Measurements from ENCODE around the gene SOX18.
"Not testable (repeated sequence)": the region's sequence is repeated elsewhere in the genome, so short reads cannot be mapped to it uniquely, and the experiment has no call there.

The SOX18 gene

DNA sequence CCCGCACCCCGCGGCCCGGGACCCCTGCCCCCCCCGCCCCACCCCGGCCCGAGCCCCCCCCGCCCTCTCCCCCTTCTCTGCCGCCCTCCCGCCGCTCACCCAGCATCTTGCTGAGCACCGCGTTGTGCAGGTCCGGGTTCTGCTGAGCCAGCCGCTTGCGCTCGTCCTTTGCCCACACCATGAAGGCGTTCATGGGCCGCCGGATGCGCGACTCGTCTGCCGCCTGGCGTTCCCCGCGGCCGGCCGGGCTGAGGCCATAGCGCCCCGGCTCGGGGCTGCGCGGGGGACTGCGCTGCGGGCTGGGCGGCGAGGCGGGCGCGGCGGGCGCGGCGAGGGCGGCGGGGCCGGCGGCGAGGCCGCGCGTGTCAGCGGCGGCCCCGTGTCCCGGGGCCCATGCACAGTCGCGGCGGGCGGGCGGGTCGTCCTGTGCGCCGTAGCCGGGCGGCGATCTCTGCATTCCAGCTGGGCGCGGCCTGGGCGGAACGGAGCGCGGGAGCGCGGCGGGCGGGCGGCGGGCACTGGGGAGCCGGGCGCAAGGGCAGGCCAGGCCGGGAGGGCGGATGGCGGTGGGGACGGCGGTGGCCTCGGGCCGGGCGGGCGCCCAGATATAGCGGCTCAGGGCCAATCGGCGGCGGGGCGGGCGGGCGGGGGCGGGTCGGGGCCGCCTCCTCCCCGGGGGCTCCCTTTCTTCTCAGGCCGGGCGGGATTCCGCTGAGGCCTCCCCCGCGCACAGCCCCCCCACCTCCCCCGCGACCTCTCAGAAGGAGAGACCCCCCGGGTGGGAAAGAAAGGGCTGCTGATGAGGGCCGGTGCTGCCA lies at the start of gene SOX18:
TSS of gene SOX18 (minus strand) at position 580 of the 818 bp plus-strand sequence. CDS start at position 457, 123 bp downstream.
- FAIRE-seq = no peak

DNA sequence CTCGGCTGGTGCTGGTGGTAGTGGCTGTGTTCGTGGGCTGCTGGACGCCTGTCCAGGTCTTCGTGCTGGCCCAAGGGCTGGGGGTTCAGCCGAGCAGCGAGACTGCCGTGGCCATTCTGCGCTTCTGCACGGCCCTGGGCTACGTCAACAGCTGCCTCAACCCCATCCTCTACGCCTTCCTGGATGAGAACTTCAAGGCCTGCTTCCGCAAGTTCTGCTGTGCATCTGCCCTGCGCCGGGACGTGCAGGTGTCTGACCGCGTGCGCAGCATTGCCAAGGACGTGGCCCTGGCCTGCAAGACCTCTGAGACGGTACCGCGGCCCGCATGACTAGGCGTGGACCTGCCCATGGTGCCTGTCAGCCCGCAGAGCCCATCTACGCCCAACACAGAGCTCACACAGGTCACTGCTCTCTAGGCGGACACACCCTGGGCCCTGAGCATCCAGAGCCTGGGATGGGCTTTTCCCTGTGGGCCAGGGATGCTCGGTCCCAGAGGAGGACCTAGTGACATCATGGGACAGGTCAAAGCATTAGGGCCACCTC lies 49.1 kb upstream of the SOX18 start:
- FAIRE-seq = no peak

- no peak for FAIRE-seq
Measured at GRCh38 chr20:64096535-64096934, 47.1 kb upstream of the SOX18 start.

DNA sequence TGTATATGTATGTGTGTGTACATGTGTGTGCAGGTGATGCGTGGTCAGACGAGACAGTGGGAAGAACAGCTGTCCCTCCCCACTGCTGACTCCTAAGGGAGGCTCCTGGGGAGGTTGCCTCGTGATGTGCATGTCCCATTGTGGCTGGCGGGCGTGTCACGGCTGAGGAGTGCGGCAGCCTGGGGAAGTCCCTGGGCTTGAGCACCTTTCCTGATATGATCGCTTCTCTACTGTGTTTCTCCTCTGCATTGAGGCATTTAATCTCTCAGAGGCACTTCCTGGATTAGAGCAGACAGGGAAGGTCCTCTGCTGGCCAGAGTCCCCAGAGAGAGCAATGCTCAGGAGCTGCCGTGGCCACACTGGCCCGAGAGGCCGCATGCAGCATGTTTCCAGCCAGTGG lies 46.5 kb upstream of the SOX18 start:
- FAIRE-seq = no peak

GRCh38 chr20:64095455-64095854 lies 46.0 kb upstream of the SOX18 start:
- FAIRE-seq = no peak

DNA sequence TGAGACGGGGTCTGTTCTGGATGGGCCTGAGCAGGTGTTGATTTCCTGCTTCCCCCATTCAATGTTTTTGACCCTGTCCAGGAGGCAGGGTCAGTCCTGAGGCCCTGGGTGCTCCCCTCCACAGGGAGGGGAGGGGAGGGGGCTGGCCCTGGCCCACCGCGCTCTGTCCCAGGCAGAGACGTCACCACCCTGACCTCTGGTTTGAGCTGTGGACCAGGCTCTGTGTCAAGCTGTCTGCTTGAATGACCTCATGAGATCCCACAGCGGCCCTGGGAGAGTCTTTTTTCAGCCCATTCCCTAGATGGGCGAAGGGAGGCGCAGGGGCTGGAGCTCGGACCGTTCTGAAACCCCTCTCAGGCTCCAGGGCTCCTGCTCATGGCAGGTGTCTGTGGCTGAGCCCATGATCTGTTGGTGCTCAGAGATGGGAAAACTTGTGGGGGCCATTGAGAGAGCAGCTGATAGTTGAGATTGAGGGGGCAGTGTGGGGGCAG lies 43.6 kb upstream of the SOX18 start:
- FAIRE-seq = no peak

GRCh38 chr20:64092258-64093012 lies 43.0 kb upstream of the SOX18 start:
- no peak for FAIRE-seq

GRCh38 chr20:64091770-64092169 lies 42.3 kb upstream of the SOX18 start:
- FAIRE-seq = no peak

GRCh38 chr20:64091340-64091739 lies 41.9 kb upstream of the SOX18 start:
- no peak for FAIRE-seq

DNA sequence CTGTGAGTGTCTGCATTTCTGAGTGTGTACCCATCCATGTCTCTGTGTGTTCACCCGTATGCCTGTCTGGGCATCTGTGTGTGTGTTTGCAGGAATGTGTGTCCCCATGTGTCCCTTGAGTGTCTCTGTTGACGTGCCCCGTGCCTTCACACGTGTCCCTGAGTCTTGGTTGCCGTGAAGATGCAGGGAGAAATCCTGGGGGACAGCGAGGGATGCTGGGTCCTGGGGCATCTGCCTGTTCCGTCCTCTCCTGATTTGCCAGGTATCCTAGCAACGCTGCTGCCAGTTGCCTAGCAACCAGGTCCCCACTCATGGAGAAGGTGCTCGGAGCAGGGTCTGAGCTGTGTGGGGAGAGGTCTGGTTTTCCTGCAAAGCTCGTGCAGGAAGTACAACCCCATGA lies 40.7 kb upstream of the SOX18 start:
- no peak for FAIRE-seq

DNA sequence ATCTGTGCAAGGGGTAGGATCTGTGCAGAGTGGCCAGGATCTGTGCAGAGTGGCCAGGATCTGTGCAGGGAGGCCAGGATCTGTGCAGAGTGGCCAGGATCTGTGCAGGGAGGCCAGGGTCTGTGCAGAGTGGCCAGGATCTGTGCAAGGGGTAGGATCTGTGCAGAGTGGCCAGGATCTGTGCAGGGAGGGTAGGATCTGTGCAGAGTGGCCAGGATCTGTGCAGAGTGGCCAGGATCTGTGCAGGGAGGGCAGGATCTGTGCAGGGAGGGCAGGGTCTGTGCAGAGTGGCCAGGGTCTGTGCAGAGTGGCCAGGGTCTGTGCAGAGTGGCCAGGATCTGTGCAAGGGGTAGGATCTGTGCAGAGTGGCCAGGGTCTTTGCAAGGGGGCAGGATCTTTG lies 39.1 kb upstream of the SOX18 start:
- FAIRE-seq = not testable (repeated sequence)

GRCh38 chr20:64087226-64087825 lies 37.9 kb upstream of the SOX18 start:
- not testable (repeated sequence) for FAIRE-seq

DNA sequence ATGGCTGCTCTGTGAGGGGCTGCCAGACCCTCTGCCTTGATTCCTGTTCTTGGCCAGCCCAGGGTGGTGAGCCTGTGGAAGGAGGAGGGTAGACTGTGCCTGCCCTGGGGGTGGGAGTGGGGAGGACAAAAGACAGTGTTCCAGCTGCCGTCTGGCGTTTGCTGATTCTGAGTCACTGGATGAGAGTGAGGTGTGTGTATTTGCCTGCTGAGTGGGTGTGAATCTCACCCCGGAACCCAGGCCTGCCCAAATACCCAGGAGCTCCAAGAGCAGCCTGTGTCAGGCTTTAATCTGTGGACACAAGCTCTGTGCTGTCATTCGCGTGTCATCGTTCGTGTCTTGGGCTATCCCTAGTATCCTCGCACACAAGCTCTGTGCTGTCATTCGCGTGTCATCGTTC lies 37.4 kb upstream of the SOX18 start:
- FAIRE-seq = no peak

- no peak for FAIRE-seq
Measured at GRCh38 chr20:64084685-64085152, 35.3 kb upstream of the SOX18 start.

GRCh38 chr20:64083804-64084684 lies 34.6 kb upstream of the SOX18 start, which contains the start of gene LKAAEAR1:
TSS of gene LKAAEAR1 (minus strand) at chr20:64084398. CDS start at chr20:64084219, 179 bp downstream.
- FAIRE-seq = no peak

GRCh38 chr20:64083378-64083803 lies 34.0 kb upstream of the SOX18 start:
- FAIRE-seq = no peak

- no peak for FAIRE-seq
Measured at GRCh38 chr20:64082820-64083377, 33.5 kb upstream of the SOX18 start.

DNA sequence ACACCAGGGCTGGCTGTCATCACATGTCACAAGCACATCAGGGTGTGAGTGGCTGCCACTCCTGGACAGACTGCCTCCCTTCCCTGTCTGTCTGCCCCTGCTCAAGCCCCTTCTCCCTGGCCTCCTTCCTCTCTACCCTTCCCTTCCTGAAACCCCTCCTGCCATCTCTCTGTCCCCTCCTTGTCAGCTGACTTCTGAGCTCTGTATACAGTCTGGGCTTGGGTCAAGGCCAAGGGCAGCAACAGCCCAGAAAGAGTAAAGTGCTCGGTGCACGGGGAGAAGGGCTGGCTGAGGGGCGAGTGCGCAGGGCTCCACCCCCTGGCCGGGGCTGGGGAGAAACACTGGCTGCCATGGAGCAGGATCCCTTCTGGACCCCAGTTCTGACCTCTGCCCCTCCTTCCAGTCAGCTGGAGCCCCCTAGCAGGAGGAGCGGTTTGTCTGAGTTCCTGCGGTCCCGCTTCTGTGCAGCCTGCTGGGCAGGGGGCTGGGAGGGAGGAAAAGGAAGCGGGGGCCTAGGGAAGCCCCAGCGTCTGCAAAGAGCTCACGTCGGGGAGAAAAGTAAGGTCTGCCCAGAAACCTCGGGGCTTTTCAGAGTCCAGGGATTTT lies 32.8 kb upstream of the SOX18 start:
- no peak for FAIRE-seq

- no peak for FAIRE-seq
Measured at GRCh38 chr20:64081624-64081964, 32.2 kb upstream of the SOX18 start.

DNA sequence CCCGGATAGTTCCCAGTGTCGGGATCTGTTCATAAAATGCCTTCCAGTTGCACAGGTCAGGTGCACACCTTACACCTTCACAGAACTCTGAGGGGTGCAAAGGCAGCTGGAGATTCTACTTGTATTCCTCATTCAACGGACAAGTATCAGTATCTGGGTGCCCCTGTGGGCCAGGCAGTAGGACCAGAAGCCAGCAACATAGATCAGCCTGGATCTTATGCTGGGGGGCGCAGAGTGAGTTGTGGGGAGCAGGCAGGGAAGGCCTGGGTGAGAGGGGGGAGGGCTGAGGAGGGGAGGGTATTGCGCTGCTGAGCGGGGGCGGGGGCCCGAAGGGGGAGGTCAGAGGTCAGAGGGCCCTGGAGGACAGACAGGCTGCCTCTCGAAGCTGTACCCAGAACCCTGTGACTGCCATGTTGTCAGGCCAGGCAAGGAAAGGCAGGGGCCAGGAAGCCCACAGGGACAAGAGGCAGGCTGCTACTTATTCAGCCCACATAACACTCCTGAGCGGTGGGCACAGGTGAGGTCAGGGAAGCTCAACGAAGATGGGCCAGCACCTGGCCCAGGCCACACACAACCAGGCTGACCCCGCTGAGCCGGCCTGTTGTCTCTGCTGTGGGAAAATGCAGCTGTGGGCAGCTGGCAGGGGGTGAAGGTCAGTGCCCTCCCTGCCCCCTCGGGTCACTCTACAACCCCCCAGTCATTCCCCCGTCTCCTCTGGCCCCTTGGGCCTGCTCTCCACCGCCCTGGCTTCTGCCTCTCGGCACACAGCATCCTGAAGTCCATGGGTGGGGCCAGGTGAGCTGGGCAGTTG lies 31.6 kb upstream of the SOX18 start:
- FAIRE-seq = no peak

Measured in islet of Langerhans (tissue), 1 donor.